Body of pancreas (tissue), 4 donors: Measurements from ENCODE around the gene RHOV. TPM values are rescaled to one million over a fixed set of nuclear protein-coding genes. Genes with fewer than 3 reads are reported as not detected.

ENCODE experiments used
- ATAC-seq: fragments of 150-250 bp; one replicate; pipeline ENCODE4 v1.9.1; 2016
- DNase-seq, 4 donors: peaks; one replicate each; pipeline ENCODE4 v3.0.0-alpha.2; 2019
- H3K27ac ChIP-seq, 4 donors: fragments of 200-600 bp; sonication (generic); 1 replicate in 3 of 4; 2 replicates in 1 of 4; pipeline versions ENCODE4 v1.5.1 to v1.6.1; 2016 to 2019; ENCODE audit warnings: mild to moderate bottlenecking in 1 of 4, mixed read lengths in 1 of 4, moderate library complexity in 1 of 4
- H3K27me3 ChIP-seq, 2 donors: fragments of 200-600 bp; sonication (generic); one replicate each; pipeline ENCODE4 v1.6.0; 2016; ENCODE audit warnings: mild to moderate bottlenecking in 1 of 2
- H3K36me3 ChIP-seq, 2 donors: fragments of 200-600 bp; sonication (generic); replicated peaks in 1 of 2; 2 replicates each; pipeline ENCODE4 v1.5.1; 2016; ENCODE audit warnings: low read depth in 2 of 2; ENCODE audit not compliant: insufficient read depth in 1 of 2
- H3K4me1 ChIP-seq: fragments of 200-600 bp; sonication (generic); one replicate; pipeline ENCODE4 v1.6.0; 2016
- H3K4me3 ChIP-seq, 2 donors: fragments of 200-600 bp; sonication (generic); 1 replicate in 1 of 2; 2 replicates in 1 of 2; pipeline ENCODE4 v1.5.1; 2016 to 2019
- H3K9me3 ChIP-seq, 3 donors: fragments of 200-600 bp; sonication (generic); 1 replicate in 2 of 3; 2 replicates in 1 of 3; pipeline ENCODE4 v1.5.1; 2016
- POLR2A ChIP-seq, 3 donors: fragments of 450-650 bp; IDR thresholded peaks; one replicate each; pipeline ENCODE4 v1.6.1; 2016; ENCODE audit warnings: antibody characterized with exemption in 3 of 3, mild to moderate bottlenecking in 2 of 3
- WGBS, 2 donors: methylation state at CpG; one replicate each; pipeline ENCODE4 v1.1.5; 2017; 5-methylcytosine and 5-hydroxymethylcytosine counted together
- intact Hi-C: fragments of 100-400 bp; cut with DNase I; formaldehyde crosslinking; loops from one replicate; pipeline ENCODE4 v1.15.1; 2023
- total RNA-seq, 2 donors: library from RNA; depleted of rRNA; stranded (reverse); fragments of >200 nt; gene quantifications; one replicate each; pipeline ENCODE4 v1.1.0, GENCODE V29; 2016
- TF ChIP-seq, protein P1 (sequence below), 7 experiments: fragments of 450-650 bp in 4 of 7; fragments of 200-600 bp in 3 of 7; sonication (generic) in 3 of 7; IDR thresholded peaks; one replicate each; pipeline ENCODE4 v1.5.1; 2016 to 2019; ENCODE audit warnings: antibody characterized with exemption in 7 of 7

Gene RHOV
- total RNA-seq, 2 donors from 2014 or later, result 6.2 to 6.3 TPM

- intact Hi-C loops, result loop anchor here (5.0 kb wide), 1 partner anchor 36 kb away; the partner anchor contains the start of gene VPS18
- DNase-seq (no peak), ATAC-seq (no peak)
- Histone ChIP-seq H3K27ac (peak overlapping the region in 3 of 4 donors; percentile 58 to 74 (median 72)), H3K4me3 (no peak overlapping the region), H3K27me3 (no peaks in the 10 kb centered on the region), H3K9me3 (no peaks in the 10 kb centered on the region), H3K36me3 (peaks cover 5 to 25% of the 10 kb centered on the region in 2 donors), H3K4me1 (peaks cover 36% of the 10 kb centered on the region)
- WGBS, 2 donors, result 50 to 67% methylated on average over 1 to 8 of the region's 8 CpGs
- TF ChIP-seq, protein P1, sequence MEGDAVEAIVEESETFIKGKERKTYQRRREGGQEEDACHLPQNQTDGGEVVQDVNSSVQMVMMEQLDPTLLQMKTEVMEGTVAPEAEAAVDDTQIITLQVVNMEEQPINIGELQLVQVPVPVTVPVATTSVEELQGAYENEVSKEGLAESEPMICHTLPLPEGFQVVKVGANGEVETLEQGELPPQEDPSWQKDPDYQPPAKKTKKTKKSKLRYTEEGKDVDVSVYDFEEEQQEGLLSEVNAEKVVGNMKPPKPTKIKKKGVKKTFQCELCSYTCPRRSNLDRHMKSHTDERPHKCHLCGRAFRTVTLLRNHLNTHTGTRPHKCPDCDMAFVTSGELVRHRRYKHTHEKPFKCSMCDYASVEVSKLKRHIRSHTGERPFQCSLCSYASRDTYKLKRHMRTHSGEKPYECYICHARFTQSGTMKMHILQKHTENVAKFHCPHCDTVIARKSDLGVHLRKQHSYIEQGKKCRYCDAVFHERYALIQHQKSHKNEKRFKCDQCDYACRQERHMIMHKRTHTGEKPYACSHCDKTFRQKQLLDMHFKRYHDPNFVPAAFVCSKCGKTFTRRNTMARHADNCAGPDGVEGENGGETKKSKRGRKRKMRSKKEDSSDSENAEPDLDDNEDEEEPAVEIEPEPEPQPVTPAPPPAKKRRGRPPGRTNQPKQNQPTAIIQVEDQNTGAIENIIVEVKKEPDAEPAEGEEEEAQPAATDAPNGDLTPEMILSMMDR (IDR thresholded peaks at IDR 0.05), result no peak
- no peak for TF ChIP-seq POLR2A (IDR thresholded peaks at IDR 0.05)
These were observed 17.3 kb downstream of the RHOV start for GRCh38 chr15:40856746-40857145.

DNA sequence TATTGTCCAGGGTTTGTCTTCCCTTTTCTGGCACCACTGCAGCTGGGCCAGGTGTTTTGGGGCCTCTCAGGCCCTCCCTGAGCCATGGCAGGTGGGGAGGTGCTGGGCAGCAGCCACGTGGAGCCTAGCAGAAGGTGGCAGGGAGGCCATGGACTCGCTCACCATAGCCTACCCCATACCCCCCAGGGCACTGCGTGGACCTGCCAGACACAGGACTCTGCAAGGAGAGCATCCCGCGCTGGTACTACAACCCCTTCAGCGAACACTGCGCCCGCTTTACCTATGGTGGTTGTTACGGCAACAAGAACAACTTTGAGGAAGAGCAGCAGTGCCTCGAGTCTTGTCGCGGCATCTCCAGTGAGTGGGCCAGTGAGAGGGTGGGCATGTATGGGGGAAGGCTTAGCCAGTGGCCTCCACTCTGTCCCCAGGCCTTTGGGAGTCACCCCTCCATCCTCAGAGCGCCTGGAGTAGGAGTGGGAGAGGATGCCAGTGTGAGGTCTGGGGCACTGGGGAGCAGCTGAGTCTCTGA lies 18.3 kb downstream of the RHOV start:
- no peak for DNase-seq
- TF ChIP-seq POLR2A (IDR thresholded peaks at IDR 0.05), result no peak
- TF ChIP-seq, protein P1 (IDR thresholded peaks at IDR 0.05), result no peak
- H3K9me3 ChIP-seq, result no peaks in the 10 kb centered on the region
- H3K36me3 ChIP-seq, result peaks cover 5 to 25% of the 10 kb centered on the region in 2 donors
- ATAC-seq, result no peak
- intact Hi-C loops, result loop anchor here (5.0 kb wide), 1 partner anchor 37 kb away; the partner anchor contains the start of gene VPS18
- H3K4me1 ChIP-seq, result peaks cover 36% of the 10 kb centered on the region
- H3K27me3 ChIP-seq, result no peaks in the 10 kb centered on the region
- no peak overlapping the region for H3K4me3 ChIP-seq
- H3K27ac ChIP-seq, result no peak overlapping the region
- 80 to 91% methylated on average over 8 to 10 of the region's 13 CpGs for WGBS, 2 donors

DNA sequence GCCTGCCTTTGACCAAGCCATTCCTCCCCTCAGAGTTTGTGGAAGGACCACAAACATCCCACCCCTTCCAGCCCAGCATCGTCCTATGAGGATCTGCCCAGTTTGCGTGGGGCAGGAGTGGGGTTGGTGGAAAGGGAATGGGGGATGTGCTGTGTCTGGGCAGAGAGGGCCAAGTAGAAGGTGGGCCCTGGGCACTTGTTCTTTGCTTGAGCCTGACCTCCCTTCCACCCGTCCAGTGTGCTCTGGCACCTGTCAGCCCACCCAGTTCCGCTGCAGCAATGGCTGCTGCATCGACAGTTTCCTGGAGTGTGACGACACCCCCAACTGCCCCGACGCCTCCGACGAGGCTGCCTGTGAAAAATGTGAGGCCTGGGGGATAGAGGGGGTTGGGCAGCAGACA lies 19.9 kb downstream of the RHOV start:
- WGBS, 2 donors, result 84 to 96% methylated on average over 5 to 10 of the region's 10 CpGs
- Histone ChIP-seq H3K27ac (no peak overlapping the region), H3K9me3 (no peaks in the 10 kb centered on the region), H3K4me1 (peaks cover 28% of the 10 kb centered on the region), H3K27me3 (no peaks in the 10 kb centered on the region), H3K4me3 (no peak overlapping the region), H3K36me3 (peaks cover 5 to 27% of the 10 kb centered on the region in 2 donors)
- DNase-seq (no peak), ATAC-seq (no peak)
- intact Hi-C loops, result no loop called here
- TF ChIP-seq, protein P1 (IDR thresholded peaks at IDR 0.05), result no peak
- no peak for TF ChIP-seq POLR2A (IDR thresholded peaks at IDR 0.05)

- H3K27ac ChIP-seq, result no peak overlapping the region
- H3K27me3 ChIP-seq, result no peaks in the 10 kb centered on the region
- intact Hi-C loops, result no loop called here
- ATAC-seq (no peak), DNase-seq (no peak)
- peaks cover 20% of the 10 kb centered on the region for H3K4me1 ChIP-seq
- H3K36me3 ChIP-seq, result peaks cover 5 to 27% of the 10 kb centered on the region in 2 donors
- no peak for TF ChIP-seq POLR2A (IDR thresholded peaks at IDR 0.05)
- TF ChIP-seq, protein P1 (IDR thresholded peaks at IDR 0.05), result no peak
- no peaks in the 10 kb centered on the region for H3K9me3 ChIP-seq
- 84 to 88% methylated on average over 12 to 13 of the region's 16 CpGs for WGBS, 2 donors
- H3K4me3 ChIP-seq, result no peak overlapping the region
These were observed 20.7 kb downstream of the RHOV start for GRCh38 chr15:40853241-40853890.
